Uterus (tissue), 2 donors: ENCODE measurements around the gene SMURF1.

Experiments
- POLR2A ChIP-seq, 2 donors: fragments of 450-650 bp; IDR thresholded peaks; one replicate each; pipeline ENCODE4 v1.6.1; 2016; ENCODE audit warnings: antibody characterized with exemption in 2 of 2, mild to moderate bottlenecking in 1 of 2, moderate library complexity in 1 of 2
- TF ChIP-seq, protein P1 (sequence below), 4 experiments: fragments of 200-600 bp in 2 of 4; fragments of 450-650 bp in 2 of 4; sonication (generic) in 2 of 4; IDR thresholded peaks; one replicate each; pipeline ENCODE4 v1.5.1; 2016 to 2019; ENCODE audit warnings: antibody characterized with exemption in 4 of 4, mild to moderate bottlenecking in 2 of 4, moderate library complexity in 1 of 4

DNA sequence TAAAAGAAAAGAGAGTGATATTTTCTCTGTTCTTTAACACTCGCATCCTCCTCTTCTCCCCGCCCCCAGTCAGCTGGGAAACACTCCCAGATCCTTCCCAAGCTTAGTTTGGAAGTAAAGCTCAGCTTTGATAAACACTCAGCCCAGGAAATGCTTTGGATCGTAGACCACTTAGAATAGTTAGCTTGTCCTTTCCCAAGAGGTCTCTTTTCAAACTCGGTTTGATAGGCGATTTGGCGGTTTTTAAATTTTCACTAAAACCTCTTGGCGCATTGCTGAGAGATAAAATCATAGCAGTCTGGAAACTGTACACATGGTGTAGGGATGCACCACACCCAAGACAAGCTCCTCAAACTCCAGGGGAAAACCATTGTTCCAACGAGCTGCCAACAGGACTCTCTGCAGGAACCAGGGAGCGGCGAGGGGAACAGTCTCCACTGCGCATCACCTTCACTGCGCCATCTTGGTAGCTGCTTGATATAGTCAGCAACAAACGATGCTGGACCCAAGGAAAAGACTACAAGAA, 22.3 kb downstream of the SMURF1 start:
- TF ChIP-seq, protein P1, sequence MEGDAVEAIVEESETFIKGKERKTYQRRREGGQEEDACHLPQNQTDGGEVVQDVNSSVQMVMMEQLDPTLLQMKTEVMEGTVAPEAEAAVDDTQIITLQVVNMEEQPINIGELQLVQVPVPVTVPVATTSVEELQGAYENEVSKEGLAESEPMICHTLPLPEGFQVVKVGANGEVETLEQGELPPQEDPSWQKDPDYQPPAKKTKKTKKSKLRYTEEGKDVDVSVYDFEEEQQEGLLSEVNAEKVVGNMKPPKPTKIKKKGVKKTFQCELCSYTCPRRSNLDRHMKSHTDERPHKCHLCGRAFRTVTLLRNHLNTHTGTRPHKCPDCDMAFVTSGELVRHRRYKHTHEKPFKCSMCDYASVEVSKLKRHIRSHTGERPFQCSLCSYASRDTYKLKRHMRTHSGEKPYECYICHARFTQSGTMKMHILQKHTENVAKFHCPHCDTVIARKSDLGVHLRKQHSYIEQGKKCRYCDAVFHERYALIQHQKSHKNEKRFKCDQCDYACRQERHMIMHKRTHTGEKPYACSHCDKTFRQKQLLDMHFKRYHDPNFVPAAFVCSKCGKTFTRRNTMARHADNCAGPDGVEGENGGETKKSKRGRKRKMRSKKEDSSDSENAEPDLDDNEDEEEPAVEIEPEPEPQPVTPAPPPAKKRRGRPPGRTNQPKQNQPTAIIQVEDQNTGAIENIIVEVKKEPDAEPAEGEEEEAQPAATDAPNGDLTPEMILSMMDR (IDR thresholded peaks at IDR 0.05), result no peak
- TF ChIP-seq POLR2A (IDR thresholded peaks at IDR 0.05), result no peak
